T-cell (primary cell): ENCODE results near the gene RNF227. TPM values are rescaled to one million over a fixed set of nuclear protein-coding genes. Genes with fewer than 3 reads are reported as not detected.
"Not testable (repeated sequence)": the region's sequence is repeated elsewhere in the genome, so short reads cannot be mapped to it uniquely, and the experiment has no call there.

Source experiments
- ATAC-seq, 4 experiments: fragments of 200-7000 bp in 3 of 4; fragments of 150-1000 bp in 1 of 4; cut with Tn5 transposase; replicated peaks in 1 of 4; 1 replicate in 3 of 4; 2 replicates in 1 of 4; pipeline ENCODE4 v1.10.0; 2021; ENCODE audit warnings: moderate library complexity in 3 of 4, mild to moderate bottlenecking in 2 of 4, moderate number of reproducible peaks in 1 of 4
- CTCF ChIA-PET, 2 donors: fragments of 300-600 bp; sonication (Branson Sonifier 250); formaldehyde crosslinking; loops; one replicate each; lab custom pipeline; 2022; ENCODE audit warnings: antibody characterized with exemption in 2 of 2; lab: Charles Lee
- POLR2A ChIA-PET, 2 donors: fragments of 300-600 bp; sonication (Branson Sonifier 250); formaldehyde crosslinking; loops; one replicate each; lab custom pipeline; 2022; ENCODE audit warnings: antibody characterized with exemption in 2 of 2; lab: Charles Lee
- DNase-seq, 35 experiments: peaks; one replicate each; pipeline versions ENCODE4 v3.0.0 to v3.0.0-alpha.2; 2013 to 2023
- H3K27ac ChIP-seq: one replicate; pipeline ENCODE4 v1.5.1; 2013; ENCODE audit warnings: low read length
- H3K27me3 ChIP-seq, 2 experiments: replicated peaks in 1 of 2; 1 replicate in 1 of 2; 2 replicates in 1 of 2; pipeline versions ENCODE4 v1.6.1 to v1.7.0; 2013; ENCODE audit warnings: low read length in 1 of 2, mixed read lengths in 1 of 2; ENCODE audit not compliant: control insufficient read depth in 2 of 2, insufficient read depth in 2 of 2; ENCODE audit errors: extremely low read depth in 1 of 2
- H3K36me3 ChIP-seq, 2 donors: 1 replicate in 1 of 2; 2 replicates in 1 of 2; pipeline versions ENCODE4 v1.6.1 to v1.7.0; 2013; ENCODE audit warnings: low read length in 1 of 2; ENCODE audit not compliant: control insufficient read depth in 2 of 2, insufficient read depth in 1 of 2; ENCODE audit errors: extremely low read depth in 1 of 2
- H3K4me1 ChIP-seq, 2 experiments: 1 replicate in 1 of 2; 2 replicates in 1 of 2; pipeline versions ENCODE4 v1.6.1 to v1.7.0; 2013; ENCODE audit warnings: low read length in 2 of 2, mixed read lengths in 1 of 2; ENCODE audit not compliant: insufficient read depth in 2 of 2, control insufficient read depth in 1 of 2; ENCODE audit errors: extremely low read depth in 1 of 2
- H3K4me3 ChIP-seq, 2 donors: 1 replicate in 1 of 2; 2 replicates in 1 of 2; pipeline versions ENCODE4 v1.5.1 to v1.7.0; 2013; ENCODE audit warnings: mild to moderate bottlenecking in 2 of 2, low read length in 1 of 2, moderate library complexity in 1 of 2; ENCODE audit not compliant: control insufficient read depth in 1 of 2; ENCODE audit errors: extremely low read depth in 1 of 2
- H3K9me3 ChIP-seq: 2 replicates; pipeline ENCODE4 v1.7.0; 2013
- H3K27ac Mint-ChIP-seq, 2 donors: one replicate each; pipeline ENCODE4 v1.8.0; 2020 to 2021; ENCODE audit warnings: mild to moderate bottlenecking in 2 of 2, mixed read lengths in 2 of 2
- H3K27me3 Mint-ChIP-seq, 2 donors: one replicate each; pipeline ENCODE4 v1.8.0; 2021 to 2022; ENCODE audit warnings: mixed read lengths in 2 of 2
- H3K36me3 Mint-ChIP-seq: one replicate; pipeline ENCODE4 v1.8.0; 2021; ENCODE audit warnings: mixed read lengths
- H3K4me1 Mint-ChIP-seq, 3 donors: one replicate each; pipeline ENCODE4 v1.8.0; 2020 to 2022; ENCODE audit warnings: mixed read lengths in 3 of 3, mild to moderate bottlenecking in 1 of 3
- H3K4me3 Mint-ChIP-seq, 3 donors: one replicate each; pipeline ENCODE4 v1.8.0; 2020 to 2022; ENCODE audit warnings: mild to moderate bottlenecking in 3 of 3, mixed read lengths in 3 of 3, moderate library complexity in 3 of 3
- H3K9me3 Mint-ChIP-seq, 3 donors: one replicate each; pipeline ENCODE4 v1.8.0; 2020 to 2022; ENCODE audit warnings: mixed read lengths in 3 of 3
- WGBS: methylation state at CpG from one replicate; pipeline ENCODE4 v1.1.5; 2013; ENCODE audit warnings: missing lambda C conversion rate; ENCODE audit not compliant: insufficient coverage; 5-methylcytosine and 5-hydroxymethylcytosine counted together
- total RNA-seq, 35 experiments: library from RNA in 6 of 35; stranded (reverse) in 6 of 35; fragments of 120-200 nt in 1 of 35; gene quantifications; one replicate each; pipeline versions ENCODE4 v1.2.1 to v1.2.4 and lab custom pipeline; 2013 to 2026

Gene RNF227
- total RNA-seq, 5 donors from 2014 or later (not counting 1 experiment from before 2014, with no cell fraction given): 2.9 to 7.3 (median 5.2) TPM

- H3K27me3 ChIP-seq, H3K9me3 ChIP-seq, H3K36me3 ChIP-seq, H3K4me1 Mint-ChIP-seq, ATAC-seq, H3K4me3 Mint-ChIP-seq, POLR2A ChIA-PET, CTCF ChIA-PET, H3K9me3 Mint-ChIP-seq, H3K27me3 Mint-ChIP-seq, H3K4me3 ChIP-seq, DNase-seq, H3K4me1 ChIP-seq, H3K27ac Mint-ChIP-seq, H3K27ac ChIP-seq: not testable (repeated sequence)
- WGBS: 96% methylated on average over 12 of the region's 13 CpGs
- H3K36me3 Mint-ChIP-seq: peaks cover 19% of the 10 kb centered on the region
Measured at GRCh38 chr17:7953266-7953665, 37.2 kb upstream of the RNF227 start.

- peak overlapping the region; percentile 63 to 84 for H3K27ac Mint-ChIP-seq
- peaks cover 0 to 8% (median 5%) of the 10 kb centered on the region in 3 donors for H3K4me1 Mint-ChIP-seq
- peak overlapping the region in 1 of 3 donors; percentile 18 for H3K4me3 Mint-ChIP-seq
- H3K4me3 ChIP-seq: no peak overlapping the region
- H3K27ac ChIP-seq: no peak overlapping the region
- H3K27me3 Mint-ChIP-seq: no peaks in the 10 kb centered on the region
- H3K36me3 ChIP-seq: peaks cover 0 to 26% of the 10 kb centered on the region in 2 donors
- peaks cover 33% of the 10 kb centered on the region for H3K36me3 Mint-ChIP-seq
- H3K9me3 ChIP-seq: no peaks in the 10 kb centered on the region
- H3K9me3 Mint-ChIP-seq: no peaks in the 10 kb centered on the region
- DNase-seq (peak in 1 of 35 experiments; percentile 24), ATAC-seq (peak; percentile 75 to 80 (median 75))
- H3K4me1 ChIP-seq: no peaks in the 10 kb centered on the region
- 60% methylated on average over 3 of the region's 5 CpGs for WGBS
- no peaks in the 10 kb centered on the region for H3K27me3 ChIP-seq
- ChIA-PET POLR2A (no interaction called here), CTCF (no interaction called here)
Measured at GRCh38 chr17:7951143-7951792, 35.2 kb upstream of the RNF227 start.

GRCh38 chr17:7950578-7950977 is 34.5 kb upstream of the RNF227 start:
- WGBS: no CpG with 5 or more reads among the region's 3 CpGs
- Histone ChIP-seq H3K4me3 (no peak overlapping the region), H3K27me3 (no peaks in the 10 kb centered on the region), H3K4me1 (no peaks in the 10 kb centered on the region), H3K36me3 (peaks cover 4 to 33% of the 10 kb centered on the region in 2 donors), H3K27ac (no peak overlapping the region), H3K9me3 (no peaks in the 10 kb centered on the region)
- H3K27me3 Mint-ChIP-seq: no peaks in the 10 kb centered on the region
- no peaks in the 10 kb centered on the region for H3K9me3 Mint-ChIP-seq
- H3K36me3 Mint-ChIP-seq: peaks cover 40% of the 10 kb centered on the region
- no peak overlapping the region for H3K27ac Mint-ChIP-seq
- no peak for ATAC-seq
- no peak for DNase-seq
- ChIA-PET CTCF (no interaction called here), POLR2A (no interaction called here)
- peaks cover 0 to 8% (median 5%) of the 10 kb centered on the region in 3 donors for H3K4me1 Mint-ChIP-seq
- H3K4me3 Mint-ChIP-seq: no peak overlapping the region

- WGBS: 100% methylated on average over 2 of the region's 5 CpGs
- Mint-ChIP-seq H3K27me3 (no peaks in the 10 kb centered on the region), H3K27ac (no peak overlapping the region), H3K9me3 (no peaks in the 10 kb centered on the region), H3K36me3 (peaks cover 56% of the 10 kb centered on the region), H3K4me3 (no peak overlapping the region), H3K4me1 (peaks cover 0 to 8% (median 5%) of the 10 kb centered on the region in 3 donors)
- CTCF ChIA-PET: interaction anchor here in 1 of 2 donors (0.5 kb wide), 1 partner anchor 85 kb away, joined by 7 read pairs; no protein-coding TSS in a partner anchor
- H3K27ac ChIP-seq: no peak overlapping the region
- H3K27me3 ChIP-seq: no peaks in the 10 kb centered on the region
- POLR2A ChIA-PET: no interaction called here
- H3K9me3 ChIP-seq: no peaks in the 10 kb centered on the region
- no peaks in the 10 kb centered on the region for H3K4me1 ChIP-seq
- no peak for DNase-seq
- no peak for ATAC-seq
- H3K4me3 ChIP-seq: no peak overlapping the region
- H3K36me3 ChIP-seq: peaks cover 4 to 53% of the 10 kb centered on the region in 2 donors
Measured at GRCh38 chr17:7947651-7948050, 31.6 kb upstream of the RNF227 start.

GRCh38 chr17:7946441-7946840 is 30.4 kb upstream of the RNF227 start:
- Histone ChIP-seq H3K4me3 (no peak overlapping the region), H3K27me3 (no peaks in the 10 kb centered on the region), H3K9me3 (no peaks in the 10 kb centered on the region), H3K36me3 (peaks cover 5 to 56% of the 10 kb centered on the region in 2 donors), H3K4me1 (no peaks in the 10 kb centered on the region), H3K27ac (no peak overlapping the region)
- Mint-ChIP-seq H3K9me3 (no peaks in the 10 kb centered on the region), H3K36me3 (peaks cover 56% of the 10 kb centered on the region), H3K27ac (no peak overlapping the region), H3K4me3 (no peak overlapping the region), H3K27me3 (no peaks in the 10 kb centered on the region), H3K4me1 (peaks cover 0 to 6% (median 3%) of the 10 kb centered on the region in 3 donors)
- POLR2A ChIA-PET: no interaction called here
- DNase-seq: no peak
- WGBS: no CpG with 5 or more reads among the region's 5 CpGs
- no peak for ATAC-seq
- CTCF ChIA-PET: no interaction called here

- peaks cover 0 to 3% (median 0%) of the 10 kb centered on the region in 3 donors for H3K4me1 Mint-ChIP-seq
- 92% methylated on average over 5 of the region's 7 CpGs for WGBS
- DNase-seq (no peak), ATAC-seq (no peak)
- ChIA-PET CTCF (no interaction called here), POLR2A (no interaction called here)
- Histone ChIP-seq H3K4me3 (no peak overlapping the region), H3K36me3 (peaks cover 7 to 61% of the 10 kb centered on the region in 2 donors), H3K4me1 (no peaks in the 10 kb centered on the region), H3K27ac (no peak overlapping the region), H3K9me3 (no peaks in the 10 kb centered on the region), H3K27me3 (no peaks in the 10 kb centered on the region)
- H3K9me3 Mint-ChIP-seq: no peaks in the 10 kb centered on the region
- no peak overlapping the region for H3K27ac Mint-ChIP-seq
- H3K4me3 Mint-ChIP-seq: no peak overlapping the region
- H3K36me3 Mint-ChIP-seq: peaks cover 59% of the 10 kb centered on the region
- no peaks in the 10 kb centered on the region for H3K27me3 Mint-ChIP-seq
Measured at GRCh38 chr17:7945651-7946050, 29.6 kb upstream of the RNF227 start.
